ENCODE measurements around the gene HES3.

DNA sequence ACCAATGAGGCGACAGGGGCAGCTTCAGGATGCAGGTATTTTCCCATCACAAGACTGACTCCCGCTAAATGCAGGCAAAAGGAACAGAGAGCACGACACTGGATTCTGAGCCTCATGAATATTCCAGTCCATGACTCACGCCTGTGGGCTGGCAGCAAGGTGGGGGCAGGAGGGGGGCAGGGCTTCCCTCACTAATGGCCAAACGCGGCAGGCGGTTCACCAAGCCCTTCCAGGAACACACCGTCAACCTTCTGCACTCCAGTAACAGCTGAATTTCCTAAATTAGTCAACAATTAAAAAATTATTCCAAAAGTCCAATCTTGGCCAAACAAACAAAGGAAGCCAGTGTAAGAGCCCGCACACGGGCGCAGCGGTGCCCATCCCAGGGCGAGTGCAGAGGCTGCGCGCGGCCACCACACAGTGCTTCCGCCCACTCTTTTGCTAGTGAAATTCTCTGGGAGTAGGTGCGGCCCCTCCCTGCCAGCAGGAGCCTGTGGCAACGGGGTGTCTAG is 29.5 kb downstream of the HES3 start:
- no peak for TF ChIP-seq YY1 (IDR thresholded peaks at IDR 0.05; ENCODE audit: insufficient read depth, insufficient read length)
- TF ChIP-seq SUZ12 (IDR thresholded peaks at IDR 0.05; ENCODE audit: extremely low read depth, insufficient read depth, insufficient read length): no peak
